CMK (cell line): ENCODE results near the gene DNAJC8.
A peak's percentile ranks its signal among the peaks of the same experiment; 100 is the strongest.

ENCODE experiments used
- DNase-seq: peaks from one replicate; pipeline ENCODE4 v3.0.0-alpha.2; 2010; ENCODE audit warnings: low read depth

The DNAJC8 gene

DNA sequence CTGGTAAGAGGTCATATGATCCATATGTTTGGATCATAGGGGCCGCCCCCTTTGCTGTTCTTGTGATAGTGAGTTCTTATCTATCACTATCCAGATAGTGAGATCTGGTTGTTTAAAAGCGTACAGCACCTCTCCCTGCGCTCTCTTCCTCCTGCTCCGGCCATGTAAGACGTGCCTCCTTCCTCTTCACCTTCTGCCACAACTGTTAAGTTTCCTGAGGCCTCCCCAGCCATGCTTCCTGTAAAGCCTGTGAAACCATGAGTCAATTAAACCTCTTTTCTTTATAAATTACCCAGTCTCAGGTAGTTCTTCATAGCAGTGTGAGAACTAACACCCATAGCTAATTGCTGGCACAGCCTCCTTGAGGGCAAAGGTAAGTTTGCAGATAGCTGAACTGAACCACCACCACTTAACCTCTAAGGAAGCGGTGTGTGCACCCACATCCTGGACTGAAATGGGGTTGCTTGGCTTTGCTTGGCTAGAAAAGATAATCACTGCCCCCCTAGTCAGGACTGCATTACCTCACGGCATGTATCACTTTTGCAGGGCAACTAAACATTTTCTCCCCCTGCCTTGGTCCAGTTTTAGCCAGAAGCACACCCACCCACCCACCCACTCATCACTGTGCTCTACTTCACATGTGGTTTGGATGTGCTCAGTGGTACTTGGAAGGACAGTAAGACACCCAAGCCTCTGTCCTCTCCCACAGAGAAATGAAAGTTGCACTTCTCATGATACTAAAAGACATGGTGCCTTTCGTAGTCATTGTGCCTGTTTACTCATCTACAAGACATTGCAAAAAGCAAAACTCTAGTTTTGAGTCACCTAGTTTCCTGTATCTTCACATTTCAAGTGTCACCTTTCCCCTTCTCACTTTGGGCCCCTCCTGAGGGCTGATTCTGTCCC, 33.2 kb downstream of the DNAJC8 start:
- no peak for DNase-seq

DNA sequence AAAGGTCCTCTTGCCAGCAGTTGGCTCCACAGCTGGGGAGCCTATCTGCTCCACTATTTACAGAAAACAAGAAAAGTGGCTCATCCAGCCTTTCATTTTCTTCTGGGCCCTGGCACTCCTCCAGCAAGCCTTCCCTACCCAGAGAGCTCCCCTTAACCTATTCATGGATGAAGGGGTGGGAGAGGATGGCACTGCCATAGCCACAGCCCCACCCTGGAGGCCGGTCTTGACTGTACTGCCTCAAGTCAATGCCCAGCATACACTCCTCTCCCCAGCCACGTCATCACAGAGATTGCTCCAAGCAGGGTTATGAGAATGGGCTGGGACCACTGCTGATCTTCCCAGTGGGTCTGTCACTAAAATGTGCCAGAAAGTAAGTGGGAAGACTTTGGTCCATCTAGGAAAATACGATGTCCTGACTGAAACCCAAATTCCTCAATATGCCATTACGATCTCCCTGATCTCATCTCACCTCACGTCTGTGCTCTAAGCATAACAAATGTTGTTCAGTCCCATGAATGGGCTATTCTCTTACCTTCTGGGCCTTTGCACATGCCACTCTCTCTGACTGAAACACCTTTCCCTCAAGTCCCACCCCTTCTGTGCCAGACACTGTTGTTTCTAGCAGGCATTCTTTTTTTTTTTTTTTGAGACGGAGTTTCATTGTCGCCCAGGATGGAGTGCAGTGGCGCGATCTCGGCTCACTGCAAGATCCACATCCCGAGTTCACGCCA, 35.0 kb downstream of the DNAJC8 start:
- no peak for DNase-seq

DNA sequence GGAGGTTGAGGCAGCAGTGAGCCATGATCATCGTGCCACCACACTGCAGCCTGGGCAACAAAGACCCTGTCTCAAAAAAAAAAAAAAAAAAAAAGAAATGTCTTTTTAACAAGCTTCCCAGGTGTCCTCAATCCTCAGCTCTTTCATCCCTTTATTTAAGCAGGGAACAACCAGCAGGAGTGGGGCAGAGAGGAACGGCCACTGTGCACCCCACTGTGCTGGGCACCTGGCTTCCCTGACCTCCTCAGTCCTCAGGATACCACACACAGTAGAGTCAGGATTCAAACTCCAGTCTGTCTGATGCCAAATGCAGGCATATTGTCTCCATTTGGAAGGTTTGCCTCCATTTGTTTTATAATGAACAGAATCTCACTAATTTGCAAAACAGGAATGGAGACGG, 36.5 kb downstream of the DNAJC8 start:
- DNase-seq = no peak

DNA sequence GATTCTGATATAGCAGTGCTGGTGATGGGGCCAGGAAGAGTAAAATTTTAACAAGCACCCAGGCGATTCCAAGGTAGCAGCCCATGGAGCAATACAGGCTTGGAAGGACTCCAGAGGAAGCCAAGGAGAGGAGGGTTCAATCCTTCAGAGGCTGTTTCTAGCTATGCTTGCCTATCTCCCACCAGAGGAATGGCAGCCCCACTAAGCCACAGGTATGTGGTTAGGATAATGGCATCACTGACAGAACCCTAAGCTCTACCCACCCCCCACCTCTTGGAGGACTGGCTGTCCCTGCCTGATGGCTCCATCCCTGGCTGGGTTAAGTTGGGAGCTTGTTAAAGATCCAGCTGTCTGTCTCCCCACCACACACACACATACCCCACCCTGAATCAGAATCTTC, 37.0 kb downstream of the DNAJC8 start:
- no peak for DNase-seq

DNA sequence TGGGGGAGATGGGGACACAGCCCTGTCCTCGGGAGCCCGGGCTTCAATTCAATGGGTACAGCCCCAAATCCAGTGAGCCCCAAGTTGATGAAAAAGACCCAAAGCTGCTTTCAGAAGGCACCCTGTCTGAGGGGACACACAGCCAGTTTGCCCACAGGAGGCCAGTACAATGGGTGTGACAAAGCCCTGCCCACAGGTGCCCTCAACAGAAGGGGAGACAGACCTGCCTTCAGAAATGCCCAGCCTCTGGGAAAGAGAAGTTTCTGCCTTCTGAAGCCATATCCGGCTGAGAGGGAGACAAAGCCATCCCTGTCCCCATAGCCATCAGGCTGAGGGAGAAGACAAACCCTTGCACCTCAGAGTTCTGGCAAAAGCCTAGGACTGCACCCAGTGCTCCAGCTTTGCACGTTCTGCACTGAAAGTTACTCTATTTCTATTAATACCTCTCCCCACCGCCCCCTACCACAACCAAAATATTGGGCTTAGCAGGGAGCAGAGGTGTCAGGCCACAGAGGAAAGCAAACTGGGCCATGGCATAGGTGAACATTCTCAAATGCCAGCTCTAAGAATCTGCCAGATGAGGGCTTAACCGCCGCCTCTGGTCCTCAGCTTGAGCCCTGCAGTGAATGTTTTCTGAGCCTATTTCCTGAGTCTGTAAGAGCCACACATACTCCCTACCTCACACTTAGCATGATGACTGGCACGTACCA, 38.3 kb downstream of the DNAJC8 start:
- DNase-seq = no peak

DNA sequence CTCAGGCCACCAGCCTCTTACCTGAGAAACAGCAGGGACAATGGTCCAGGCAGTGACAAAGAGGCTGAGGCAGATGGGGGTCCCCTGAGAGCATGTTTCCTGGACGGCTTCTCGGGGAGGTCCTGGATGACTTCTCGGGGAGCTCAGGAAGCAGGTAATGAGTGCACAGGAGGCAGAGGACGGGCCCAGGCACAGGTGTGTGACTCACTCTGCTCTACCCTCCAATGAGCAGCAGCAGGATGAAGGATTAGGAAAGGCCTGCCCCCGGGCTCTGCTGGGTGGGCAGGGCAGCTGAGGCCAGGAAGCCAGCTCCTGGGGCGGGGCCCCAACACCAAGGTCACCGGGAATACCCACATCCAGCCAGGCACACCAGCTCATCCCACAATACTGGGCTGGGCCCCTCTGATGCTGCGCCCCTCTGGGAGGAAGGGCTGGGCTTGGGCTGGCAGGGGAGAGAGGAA, 39.1 kb downstream of the DNAJC8 start:
- no peak for DNase-seq

DNA sequence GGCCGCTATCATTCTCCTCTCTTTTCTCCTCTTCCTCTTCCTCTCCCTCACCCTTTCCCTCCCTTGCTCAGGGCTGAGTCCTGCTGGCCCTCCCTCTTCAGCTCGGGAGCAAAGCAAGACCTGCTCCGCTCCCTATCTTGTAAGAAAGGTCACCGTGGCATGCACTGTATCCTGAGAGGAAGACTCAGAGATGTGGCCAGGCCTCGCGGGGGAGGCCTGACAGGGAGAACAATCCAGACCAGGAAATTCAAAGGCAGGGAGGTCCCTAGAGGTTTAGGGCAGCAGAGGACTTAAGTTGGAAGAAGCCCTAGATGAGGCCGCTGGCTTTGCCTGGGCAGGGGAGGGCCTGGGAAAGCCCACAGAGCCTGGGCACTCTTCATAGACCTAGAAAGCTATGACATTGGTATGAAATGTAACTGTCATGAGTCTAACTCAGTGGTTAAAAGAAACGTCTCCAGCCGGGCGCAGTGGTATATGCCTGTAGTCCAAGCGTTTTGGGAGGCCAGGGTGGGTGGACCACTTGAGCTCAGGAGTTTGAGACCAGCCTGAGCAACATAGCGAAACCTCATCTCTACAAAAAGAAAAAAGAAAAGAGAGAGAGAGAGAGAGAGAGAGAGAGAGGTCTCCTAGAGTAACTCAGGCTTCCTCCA, 41.7 kb downstream of the DNAJC8 start:
- peak; percentile 41 for DNase-seq

DNA sequence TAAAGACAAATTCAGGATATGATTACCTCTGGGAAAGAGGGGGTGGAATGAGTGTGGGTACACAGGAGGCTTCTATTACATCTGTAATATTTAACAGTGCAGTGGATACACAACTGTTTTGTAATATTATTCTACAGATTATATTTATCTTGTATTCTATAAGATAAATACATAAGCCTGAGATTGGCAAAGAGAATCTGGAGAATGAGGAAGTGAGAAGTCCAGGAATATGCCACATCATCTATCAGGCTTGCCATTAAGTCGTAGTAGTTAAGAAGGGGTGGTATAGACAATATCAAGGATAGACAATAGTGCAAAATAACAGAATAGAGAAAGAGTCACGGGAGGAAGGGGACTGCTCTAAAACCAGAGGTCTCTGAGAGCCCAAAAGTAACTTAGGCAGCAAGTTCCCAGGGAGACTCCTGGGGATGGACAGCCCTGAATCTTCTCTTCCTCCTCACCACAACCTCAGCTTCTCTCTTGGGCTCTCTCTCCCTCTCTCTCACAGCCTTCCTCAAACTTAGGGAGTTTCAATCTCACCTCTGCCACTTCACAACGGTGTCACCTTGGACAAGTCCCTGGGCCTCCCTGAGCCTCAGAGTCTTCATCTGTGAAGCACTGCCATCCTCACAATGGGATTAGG, 42.4 kb downstream of the DNAJC8 start:
- no peak for DNase-seq

DNA sequence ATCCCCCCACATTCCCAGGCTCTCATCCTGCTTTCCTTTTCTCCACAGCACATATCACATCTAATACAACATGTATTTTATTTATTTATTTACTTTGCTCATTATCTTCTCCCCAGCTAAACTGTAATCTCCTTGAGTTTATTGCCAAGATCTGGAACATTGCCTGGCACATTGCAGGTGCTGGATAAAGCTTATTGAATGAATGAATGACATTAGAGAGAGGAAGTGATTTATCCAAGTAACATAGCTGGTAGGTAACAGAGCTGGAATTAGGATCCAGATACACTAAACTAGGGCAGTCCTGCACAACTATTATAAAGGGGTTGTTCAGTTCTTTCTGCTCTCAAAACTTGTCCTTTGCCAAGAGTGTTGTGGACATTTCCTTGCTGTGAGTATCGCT, 47.8 kb downstream of the DNAJC8 start:
- no peak for DNase-seq

DNA sequence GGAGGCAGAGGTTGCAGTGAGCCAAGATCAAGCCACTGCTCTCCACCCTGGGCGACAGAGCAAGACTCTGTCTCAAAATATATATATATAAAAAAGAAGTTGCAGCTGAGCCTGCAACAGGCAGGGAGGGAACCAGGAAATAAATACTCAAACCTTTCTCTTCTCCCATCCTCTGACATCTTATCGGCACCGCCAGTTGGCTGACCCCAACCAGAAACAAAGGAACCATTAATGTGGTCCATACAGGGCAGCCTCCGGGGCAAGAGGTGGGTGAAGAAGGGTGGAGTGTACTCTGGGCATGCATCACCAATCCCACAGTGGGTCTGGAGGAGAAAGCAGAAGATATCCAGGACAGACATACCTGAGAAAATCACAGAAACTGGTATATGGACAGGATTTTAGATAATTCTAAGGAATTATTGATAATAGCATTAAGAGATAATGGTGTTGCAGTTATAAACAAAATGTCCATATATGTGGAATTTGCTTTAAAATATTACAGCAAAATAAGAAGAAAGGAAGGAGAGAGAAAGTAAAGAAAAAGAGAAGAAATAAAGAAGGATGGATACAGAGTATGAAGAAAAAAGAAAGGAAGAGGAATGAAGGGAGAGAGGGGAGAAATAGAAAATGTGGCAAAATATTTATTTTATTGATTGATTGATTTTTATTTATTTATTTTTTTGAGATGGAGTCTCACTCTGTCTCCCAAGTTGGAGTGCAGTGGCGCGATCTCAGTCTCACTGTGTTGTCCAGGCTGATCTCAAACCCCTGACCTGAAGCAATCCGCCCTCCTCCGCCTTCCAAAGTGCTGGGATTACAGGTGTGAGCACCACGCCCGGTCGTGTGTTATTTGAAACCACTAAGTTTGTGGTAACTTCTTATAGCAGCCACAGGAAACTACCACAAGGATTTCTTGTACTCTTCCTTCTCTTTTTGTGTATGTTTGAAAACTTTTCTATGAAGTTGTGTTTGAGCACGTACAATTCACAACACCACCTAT, 52.2 kb downstream of the DNAJC8 start:
- no peak for DNase-seq

DNA sequence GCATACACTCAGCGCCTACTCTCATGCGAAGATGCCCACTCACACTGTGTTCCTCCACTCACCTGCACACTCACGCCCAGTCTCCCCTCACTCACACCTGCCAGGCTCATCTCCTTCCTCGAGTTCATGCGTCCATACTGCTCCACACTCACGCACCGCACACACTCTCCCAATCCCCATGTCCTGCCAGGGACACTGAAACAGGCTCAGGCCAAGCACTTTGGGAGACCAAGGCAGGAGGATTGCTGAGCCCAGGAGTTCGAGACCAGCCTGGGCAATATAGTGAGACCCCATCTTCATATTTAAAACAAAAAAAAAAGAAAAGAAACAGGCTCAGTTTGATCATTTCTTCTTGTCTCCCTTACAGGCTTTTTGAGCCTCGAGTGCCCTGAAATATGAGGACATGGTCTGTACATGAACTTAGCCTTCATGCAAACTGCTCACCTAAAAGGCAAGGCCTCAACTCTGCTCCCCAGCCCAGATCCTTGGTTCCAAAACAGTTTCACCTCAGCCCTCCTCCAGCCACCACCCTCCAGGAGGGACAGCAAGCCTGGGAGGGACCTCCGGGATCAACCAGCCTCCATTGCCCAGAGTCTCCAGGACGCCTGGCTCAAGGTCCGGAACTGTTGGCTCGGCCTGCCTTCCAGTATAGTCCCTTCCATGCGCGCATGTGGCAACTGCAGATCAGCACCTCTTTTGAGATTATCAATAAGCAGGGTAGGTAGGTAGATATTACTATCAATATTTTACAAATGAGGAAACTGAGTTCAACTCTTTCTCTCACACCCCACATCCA, 53.9 kb downstream of the DNAJC8 start:
- no peak for DNase-seq

DNA sequence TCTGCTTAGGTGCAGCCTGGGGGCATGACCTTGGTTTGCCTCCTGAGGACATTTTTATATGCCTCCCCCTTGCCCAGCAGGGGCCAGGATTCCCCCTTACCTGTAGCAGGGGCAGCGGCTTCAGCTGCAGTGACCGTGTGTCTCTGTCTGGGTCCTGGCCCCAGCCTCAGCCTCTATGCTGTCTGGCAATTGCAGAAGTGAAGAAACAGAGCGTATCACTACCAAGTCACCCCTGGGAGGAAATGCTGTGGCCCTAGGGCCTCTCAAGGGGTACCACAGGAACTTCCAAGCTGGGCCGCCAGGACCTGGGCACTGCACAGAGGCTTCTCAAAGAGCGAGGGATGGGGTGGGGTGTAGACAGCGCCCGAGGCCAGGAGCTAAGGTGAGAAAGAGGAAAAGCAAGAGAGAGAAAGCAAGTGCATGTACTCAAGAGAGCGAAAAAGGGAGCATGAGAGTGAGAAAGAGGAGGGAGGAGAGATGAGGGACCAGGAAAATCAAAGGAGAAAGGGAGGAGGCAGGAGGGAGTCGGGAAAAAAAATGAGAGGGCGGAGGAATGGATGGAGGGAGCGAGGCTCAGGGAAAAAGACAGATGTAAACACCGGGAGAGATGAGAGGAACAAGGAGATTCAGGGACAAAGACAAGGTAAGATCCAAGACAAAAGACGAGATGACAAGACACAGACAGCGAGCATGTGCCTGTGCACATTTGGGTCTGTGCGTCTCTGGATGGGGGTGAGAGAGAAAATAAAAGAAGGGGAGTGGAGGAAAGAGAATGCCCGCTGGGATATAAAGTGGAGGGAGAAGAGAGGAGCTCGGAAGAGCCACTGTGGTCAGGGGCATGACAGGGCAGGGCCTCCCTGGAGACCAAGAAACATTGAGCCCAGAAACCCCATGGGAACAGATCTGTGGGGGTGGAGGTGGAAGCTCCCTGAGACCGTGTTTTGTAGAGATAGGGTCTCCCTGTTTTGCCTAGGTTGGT, 56.0 kb downstream of the DNAJC8 start, which contains the start of gene PTAFR:
Gene PTAFR, minus strand, starts transcription at position 199 of the 979 bp plus-strand sequence. CDS start 25,669 bp downstream, outside the sequence.
- no peak for DNase-seq

DNA sequence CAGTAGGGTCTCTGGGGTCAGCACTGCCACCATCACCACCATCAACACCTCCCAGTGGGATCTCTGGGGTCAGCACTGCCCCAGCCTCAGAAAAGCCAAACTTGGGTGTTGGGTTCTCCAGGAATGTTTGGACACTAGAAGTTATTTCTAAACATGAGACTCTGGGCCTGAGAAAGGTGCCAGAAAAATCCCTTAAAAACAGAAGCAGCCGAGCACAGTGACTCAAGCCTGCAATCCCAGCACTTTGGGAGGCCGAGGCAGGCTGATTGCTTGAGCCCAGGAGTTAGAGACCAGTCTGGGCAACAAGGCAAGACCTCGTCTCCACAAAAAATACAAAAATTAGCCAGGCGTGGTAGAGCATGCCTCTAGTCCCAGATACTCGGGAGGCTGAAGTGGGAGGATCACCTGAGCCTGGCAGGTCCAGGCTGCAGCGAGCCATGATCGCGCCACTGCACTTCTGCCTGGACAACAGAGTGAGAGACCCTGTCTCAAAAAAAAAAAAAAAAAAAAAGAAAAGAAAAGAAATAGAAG, 56.8 kb downstream of the DNAJC8 start:
- DNase-seq = no peak

DNA sequence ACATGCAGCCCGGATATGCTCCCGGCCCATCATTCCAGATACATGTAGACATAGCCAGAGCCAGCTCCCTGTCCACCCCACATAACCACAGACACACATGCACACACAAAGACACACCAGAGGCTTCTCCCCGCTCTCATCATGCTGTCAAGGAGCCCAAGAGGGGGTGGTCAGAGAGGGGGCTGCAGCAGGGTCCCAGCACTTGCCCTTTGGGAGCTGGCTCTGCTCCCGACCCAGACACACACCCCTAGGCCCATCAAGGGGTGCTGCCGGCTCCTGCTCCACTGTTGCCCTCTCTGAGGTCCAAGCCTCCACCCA, 58.9 kb downstream of the DNAJC8 start:
- no peak for DNase-seq

DNA sequence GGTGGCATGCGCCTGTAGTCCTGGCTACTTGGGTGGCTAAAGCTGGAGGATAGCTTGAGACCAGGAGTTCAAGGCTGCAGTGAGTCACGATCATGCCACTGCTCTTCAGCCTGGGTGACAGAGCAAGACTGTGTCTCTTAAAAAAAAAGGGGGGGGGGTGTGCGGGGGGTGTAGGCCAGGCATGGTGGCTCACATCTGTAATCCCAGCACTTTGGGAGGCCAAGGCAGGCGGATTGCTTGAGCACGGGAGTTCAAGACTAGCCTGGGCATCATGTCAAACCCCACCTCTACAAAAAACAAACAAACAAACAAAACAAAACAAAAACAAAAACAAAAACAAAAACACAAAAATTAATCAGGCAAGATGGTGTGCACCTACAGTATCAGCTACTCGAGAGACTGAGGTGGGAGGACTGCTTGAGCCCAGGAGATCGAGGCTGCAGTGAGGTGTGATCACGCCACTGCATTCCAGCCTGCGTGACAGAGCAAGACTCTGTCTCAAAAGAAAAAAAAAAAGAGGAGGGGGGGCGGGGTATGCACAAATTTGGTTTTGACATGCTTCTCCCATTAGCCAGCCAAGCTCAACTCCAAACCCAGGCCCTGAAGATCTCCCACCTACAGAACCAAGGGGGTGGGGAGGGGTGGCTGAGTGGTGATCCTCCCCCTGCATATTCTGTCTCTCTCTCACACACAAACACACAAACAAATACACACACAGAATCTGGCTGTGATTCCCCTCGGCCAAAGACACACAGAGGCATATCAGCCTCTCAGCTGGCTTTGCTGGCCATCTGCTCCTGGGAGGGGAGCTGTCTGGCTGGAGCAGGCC, 59.5 kb downstream of the DNAJC8 start:
- no peak for DNase-seq

DNA sequence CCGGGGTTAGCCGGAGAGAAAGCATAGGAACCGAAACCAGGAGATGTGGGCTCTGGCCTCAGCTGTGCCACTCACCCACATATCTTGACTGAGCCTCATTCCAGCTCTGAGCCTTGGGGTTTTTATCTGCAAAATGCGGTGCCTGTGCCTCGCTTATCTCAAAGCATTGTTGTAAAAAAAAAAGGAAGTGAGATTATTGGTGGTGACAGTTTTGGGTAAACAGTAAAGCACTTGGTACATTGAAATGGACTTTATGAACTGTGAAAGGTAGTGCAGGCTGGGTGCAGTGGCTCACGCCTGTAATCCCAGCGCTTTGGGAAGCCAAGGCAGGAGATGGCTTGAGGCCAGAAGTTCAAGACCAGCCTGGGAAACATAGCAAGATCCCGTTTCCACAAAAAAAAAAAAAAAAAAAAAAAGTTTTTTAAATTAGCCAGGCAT, 60.1 kb downstream of the DNAJC8 start:
- DNase-seq = peak; percentile 76

DNA sequence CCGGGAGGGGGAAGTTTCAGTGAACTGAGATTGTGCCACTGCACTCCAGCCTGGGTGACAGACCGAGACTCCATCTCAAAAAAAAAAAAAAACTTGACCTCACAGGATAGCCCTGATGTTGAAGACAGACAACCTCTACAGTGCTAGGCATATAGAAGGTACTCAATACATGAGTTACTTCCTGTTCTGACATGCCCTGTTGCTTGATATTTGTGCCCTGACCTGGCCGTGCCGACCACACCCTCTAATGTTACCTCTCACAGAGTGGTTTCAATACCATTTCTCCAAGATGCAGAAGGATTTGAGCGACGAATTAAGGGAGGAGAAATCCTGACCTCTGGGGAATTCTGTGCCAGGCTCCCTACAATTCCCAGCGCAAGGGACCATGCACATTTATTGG, 61.6 kb downstream of the DNAJC8 start:
- DNase-seq = no peak
